ENCODE measurements around the gene HELZ2. TPM values are rescaled to one million over a fixed set of nuclear protein-coding genes. Genes with fewer than 3 reads are reported as not detected.

HELZ2 gene
- total RNA-seq, 4 donors from 2014 or later = 3.5 to 41.9 (median 22.1) TPM

GRCh38 chr20:63582382-63583063 is 8.5 kb upstream of the HELZ2 start:
- intact Hi-C loops (cut with DNase I; ENCODE audit: low total_unique reads) = no loop called here
- Histone ChIP-seq H3K27ac (no peak overlapping the region), H3K36me3 (no peaks in the 10 kb centered on the region), H3K4me1 (no peaks in the 10 kb centered on the region), H3K4me3 (no peak overlapping the region), H3K9me3 (no peaks in the 10 kb centered on the region), H3K27me3 (no peaks in the 10 kb centered on the region)
- no peak for DNase-seq
- TF ChIP-seq POLR2A (IDR thresholded peaks at IDR 0.05) = no peak
- no peak for TF ChIP-seq CTCF (IDR thresholded peaks at IDR 0.05)

- H3K9me3 ChIP-seq = no peaks in the 10 kb centered on the region
- TF ChIP-seq POLR2A (IDR thresholded peaks at IDR 0.05) = no peak
- TF ChIP-seq CTCF (IDR thresholded peaks at IDR 0.05) = peak in 1 of 4 experiments; percentile 6
- no peak overlapping the region for H3K4me3 ChIP-seq
- no peaks in the 10 kb centered on the region for H3K36me3 ChIP-seq
- H3K4me1 ChIP-seq = no peaks in the 10 kb centered on the region
- intact Hi-C loops (cut with DNase I; ENCODE audit: low total_unique reads) = no loop called here
- H3K27me3 ChIP-seq = no peaks in the 10 kb centered on the region
- peak in 1 of 2 donors; percentile 19 for DNase-seq
- no peak overlapping the region for H3K27ac ChIP-seq
Observed at GRCh38 chr20:63580796-63581461, 6.9 kb upstream of the HELZ2 start.

- Histone ChIP-seq H3K27ac (no peak overlapping the region), H3K36me3 (no peaks in the 10 kb centered on the region), H3K4me1 (no peaks in the 10 kb centered on the region), H3K4me3 (no peak overlapping the region), H3K27me3 (no peaks in the 10 kb centered on the region), H3K9me3 (no peaks in the 10 kb centered on the region)
- TF ChIP-seq POLR2A (IDR thresholded peaks at IDR 0.05) (no peak), CTCF (IDR thresholded peaks at IDR 0.05) (no peak)
- intact Hi-C loops (cut with DNase I; ENCODE audit: low total_unique reads) = no loop called here
- no peak for DNase-seq
Observed at GRCh38 chr20:63579017-63579694, 5.1 kb upstream of the HELZ2 start.

- DNase-seq = no peak
- Histone ChIP-seq H3K4me3 (no peak overlapping the region), H3K36me3 (no peaks in the 10 kb centered on the region), H3K4me1 (peaks cover 0 to 1% of the 10 kb centered on the region in 2 donors), H3K27ac (no peak overlapping the region), H3K9me3 (no peaks in the 10 kb centered on the region), H3K27me3 (no peaks in the 10 kb centered on the region)
- no peak for TF ChIP-seq POLR2A (IDR thresholded peaks at IDR 0.05)
- no peak for TF ChIP-seq CTCF (IDR thresholded peaks at IDR 0.05)
- intact Hi-C loops (cut with DNase I; ENCODE audit: low total_unique reads) = no loop called here
Observed at GRCh38 chr20:63578224-63579016, 4.4 kb upstream of the HELZ2 start.
